ENCODE data around the gene PKD2.
A peak's percentile ranks its signal among the peaks of the same experiment; 100 is the strongest.
"Not testable (repeated sequence)": the region's sequence is repeated elsewhere in the genome, so short reads cannot be mapped to it uniquely, and the experiment has no call there.

Gene PKD2

DNA sequence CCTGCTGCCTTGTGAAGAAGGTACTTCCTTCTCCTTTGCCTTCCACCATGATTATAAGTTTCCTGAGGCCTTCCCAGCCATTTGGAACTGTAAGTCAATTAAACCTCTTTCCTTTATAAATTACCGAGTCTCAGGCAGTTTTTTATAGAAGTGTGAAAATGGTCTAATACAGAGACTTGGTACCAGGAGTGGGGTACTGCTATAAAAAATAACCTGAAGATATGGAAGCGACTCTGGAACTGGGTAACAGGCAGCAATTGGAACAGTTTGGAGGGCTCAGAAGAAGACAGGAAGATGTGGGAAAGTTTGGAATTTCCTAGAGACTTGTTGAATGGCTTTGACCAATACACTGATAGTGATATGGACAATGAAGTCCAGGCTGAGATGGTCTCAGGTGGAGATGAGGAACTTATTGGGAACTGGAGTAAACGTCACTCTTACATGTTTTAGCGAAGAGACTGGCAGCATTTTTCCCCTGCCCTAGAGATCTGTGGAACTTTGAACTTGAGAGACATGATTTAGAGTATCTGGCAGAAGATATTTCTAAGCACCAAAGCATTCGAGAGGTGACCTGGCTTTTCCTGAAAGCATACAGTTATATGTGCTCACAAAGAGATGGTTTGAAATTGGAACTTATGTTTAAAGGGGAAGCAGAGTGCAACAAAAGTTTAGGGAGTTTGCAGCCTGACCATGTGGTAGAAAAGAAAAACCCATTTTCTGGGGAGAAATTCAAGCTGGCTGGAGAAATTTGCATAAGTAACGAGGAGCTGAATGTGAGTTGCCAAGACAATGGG is 18.6 kb downstream of the PKD2 start:
- not testable (repeated sequence) for FAIRE-seq; DNase-seq (ENCODE audit: low spot score)

- FAIRE-seq (peak; percentile 75), DNase-seq (ENCODE audit: low spot score) (peak; percentile 28)
Measured at GRCh38 chr4:88027611-88028608, 20.5 kb downstream of the PKD2 start.

GRCh38 chr4:88028946-88029345 is 21.5 kb downstream of the PKD2 start:
- FAIRE-seq (no peak), DNase-seq (ENCODE audit: low spot score) (no peak)

GRCh38 chr4:88029556-88029955 is 22.1 kb downstream of the PKD2 start:
- DNase-seq (ENCODE audit: low spot score) (no peak), FAIRE-seq (no peak)

DNA sequence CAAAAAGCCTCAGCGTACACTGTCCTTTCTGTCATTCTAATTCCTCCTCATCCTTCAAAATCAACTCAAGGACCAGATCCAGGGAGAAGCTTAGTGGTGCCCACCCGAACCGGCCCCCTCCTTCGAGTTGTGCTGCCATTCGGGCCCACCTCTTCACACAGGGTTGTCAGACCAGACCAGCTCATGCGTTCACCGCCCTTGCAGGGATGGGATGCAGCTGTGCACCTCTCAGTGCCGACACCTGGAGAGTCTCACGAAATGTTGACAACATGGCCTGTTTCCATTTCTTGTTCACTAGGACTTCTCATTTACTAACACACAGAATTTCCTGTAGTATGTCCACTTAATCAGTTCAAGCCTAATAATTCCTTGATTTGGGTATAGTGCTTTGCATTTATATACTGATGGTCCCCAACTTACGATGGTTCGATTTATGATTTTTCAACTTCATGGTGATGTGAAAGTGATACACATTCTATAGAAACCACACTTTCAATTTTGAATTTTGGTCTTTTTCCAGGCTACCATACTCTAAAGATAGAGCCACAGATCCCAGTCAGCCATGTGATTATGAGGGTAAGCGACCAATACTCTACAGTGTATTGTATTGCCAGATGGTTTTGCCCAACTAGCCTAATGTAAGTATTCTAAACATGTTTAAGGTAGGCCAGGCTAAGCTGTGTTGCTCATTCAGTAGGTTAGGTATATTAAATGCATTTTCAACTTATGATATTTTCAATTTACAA is 23.3 kb downstream of the PKD2 start:
- FAIRE-seq: no peak
- no peak for DNase-seq (ENCODE audit: low spot score)

DNA sequence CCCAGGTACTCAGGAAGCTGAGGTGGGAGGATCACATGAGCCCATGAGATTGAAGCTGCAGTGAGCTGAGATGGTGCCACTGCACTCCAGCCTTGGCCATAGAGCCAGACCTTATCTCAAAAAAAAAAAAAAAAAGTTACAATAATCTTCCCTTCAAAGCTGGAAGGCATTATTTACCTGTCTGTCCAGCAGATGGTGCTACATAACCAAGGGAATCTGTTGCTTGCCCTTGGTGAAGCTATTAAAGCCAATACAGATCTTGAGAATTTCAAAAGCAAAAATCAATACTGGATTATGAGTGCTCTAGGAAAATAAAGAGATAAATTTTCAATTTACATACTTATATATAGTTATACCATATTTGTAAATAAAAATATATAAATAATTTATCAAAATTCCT is 25.9 kb downstream of the PKD2 start:
- FAIRE-seq (peak; percentile 77), DNase-seq (ENCODE audit: low spot score) (peak; percentile 29)

- DNase-seq (ENCODE audit: low spot score): no peak
- FAIRE-seq: no peak
Measured at GRCh38 chr4:88035292-88035691, 27.9 kb downstream of the PKD2 start.

GRCh38 chr4:88037447-88037846 is 30.0 kb downstream of the PKD2 start:
- FAIRE-seq (no peak), DNase-seq (ENCODE audit: low spot score) (no peak)

- FAIRE-seq (no peak), DNase-seq (ENCODE audit: low spot score) (no peak)
Measured at GRCh38 chr4:88037936-88038335, 30.5 kb downstream of the PKD2 start.

DNA sequence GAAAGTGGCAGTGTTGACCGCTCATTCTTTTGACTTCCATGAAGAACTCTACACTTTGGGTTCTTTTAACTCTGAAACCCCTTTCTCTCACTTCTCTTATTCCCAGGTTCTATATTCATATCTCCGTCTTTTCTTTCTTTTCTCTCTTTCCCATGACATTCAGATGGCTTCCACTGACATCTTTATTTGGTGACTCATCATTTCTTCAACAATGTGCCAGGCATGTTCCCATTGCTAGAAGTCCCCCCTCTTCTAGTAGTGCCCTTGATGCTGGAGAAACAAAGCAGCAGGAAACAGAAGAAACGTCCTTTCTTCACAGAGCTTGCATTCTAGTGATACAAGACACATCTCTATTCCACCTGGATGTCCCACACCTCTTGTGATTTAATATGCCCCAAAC is 33.3 kb downstream of the PKD2 start:
- DNase-seq (ENCODE audit: low spot score) (no peak), FAIRE-seq (no peak)

GRCh38 chr4:88041626-88042025 is 34.2 kb downstream of the PKD2 start:
- DNase-seq (ENCODE audit: low spot score): no peak
- FAIRE-seq: no peak

GRCh38 chr4:88043001-88043400 is 35.6 kb downstream of the PKD2 start:
- FAIRE-seq (no peak), DNase-seq (ENCODE audit: low spot score) (no peak)

DNA sequence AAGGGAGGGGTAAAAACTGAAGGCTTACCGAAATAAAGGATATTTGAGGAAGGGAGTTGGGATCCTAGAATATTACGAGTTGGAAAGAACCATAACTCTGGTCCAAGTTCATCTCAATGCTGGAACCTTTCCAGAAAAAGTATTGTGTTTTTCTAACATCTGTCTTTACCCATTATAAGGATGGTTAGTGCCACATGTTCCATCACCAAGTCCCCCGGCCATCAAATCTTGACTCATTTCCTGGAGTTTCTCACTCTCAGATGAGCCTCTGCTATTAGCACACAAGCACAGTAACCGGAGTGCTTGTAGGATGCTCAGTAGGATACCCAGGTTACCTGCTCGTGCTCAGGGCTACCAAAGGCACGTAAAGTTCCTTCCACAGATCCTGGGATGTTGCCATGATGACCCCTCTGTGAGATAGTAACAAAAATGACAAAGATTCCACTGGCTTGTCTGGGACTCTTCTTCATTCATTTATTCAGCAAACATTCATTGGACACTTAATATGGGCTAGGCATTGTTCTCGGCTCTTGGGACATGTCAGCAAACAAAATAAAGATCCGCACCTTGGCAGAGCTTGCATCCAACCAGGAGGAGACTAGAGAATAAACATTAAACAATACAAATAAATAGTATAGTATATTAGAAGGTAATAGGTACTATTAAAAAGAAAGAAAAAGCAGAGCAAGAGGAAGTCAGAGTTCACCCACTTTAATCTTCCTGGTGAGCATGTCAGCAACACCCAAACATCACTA is 36.3 kb downstream of the PKD2 start:
- FAIRE-seq (no peak), DNase-seq (ENCODE audit: low spot score) (no peak)

- DNase-seq (ENCODE audit: low spot score) (no peak), FAIRE-seq (no peak)
Measured at GRCh38 chr4:88045021-88045420, 37.6 kb downstream of the PKD2 start.

- peak; percentile 57 for FAIRE-seq
- peak; percentile 57 for DNase-seq (ENCODE audit: low spot score)
Measured at GRCh38 chr4:88054229-88054628, 46.8 kb downstream of the PKD2 start.

- DNase-seq (ENCODE audit: low spot score) (peak; percentile 35), FAIRE-seq (no peak)
Measured at GRCh38 chr4:88054901-88055300, 47.5 kb downstream of the PKD2 start.

DNA sequence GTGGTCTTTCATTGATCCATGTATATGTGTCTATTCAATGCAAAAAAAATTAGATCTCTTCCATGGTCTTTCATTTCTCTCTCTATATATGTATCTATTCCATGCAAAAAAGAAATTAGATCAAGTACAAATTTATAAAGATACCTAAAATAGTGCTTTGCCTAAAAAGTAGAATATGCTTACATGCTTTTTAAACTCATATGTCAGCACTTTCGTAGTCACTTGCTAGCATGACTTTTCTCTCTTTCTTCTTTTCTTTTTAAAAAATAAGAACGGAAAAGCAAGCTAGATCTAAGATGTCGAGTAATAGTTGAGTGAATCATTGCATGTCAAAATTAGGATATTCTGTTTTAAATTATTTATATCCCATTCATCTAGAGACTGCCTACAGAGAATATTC is 50.9 kb downstream of the PKD2 start:
- DNase-seq (ENCODE audit: low spot score): no peak
- FAIRE-seq: no peak

DNA sequence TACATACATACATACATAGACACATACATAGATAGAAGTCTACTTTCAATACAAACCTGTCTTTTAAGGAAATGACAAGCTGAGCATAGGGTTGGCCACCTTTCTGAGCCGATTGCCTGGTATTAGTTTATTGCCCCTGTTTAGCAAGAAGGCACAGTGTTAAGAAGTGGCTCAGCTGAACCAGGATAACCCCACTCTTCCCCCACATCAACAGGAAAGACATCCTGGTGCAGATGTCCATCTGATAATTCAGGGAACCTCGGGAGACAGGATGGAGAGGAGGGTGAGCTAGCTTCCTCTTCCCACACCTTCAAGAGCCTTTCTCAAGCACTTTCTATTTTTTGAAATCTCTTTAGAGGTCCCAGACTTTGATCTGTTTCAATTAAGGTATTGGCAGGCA is 52.3 kb downstream of the PKD2 start:
- no peak for DNase-seq (ENCODE audit: low spot score)
- no peak for FAIRE-seq

GRCh38 chr4:88060431-88060830 is 53.0 kb downstream of the PKD2 start:
- no peak for DNase-seq (ENCODE audit: low spot score)
- FAIRE-seq: no peak

GRCh38 chr4:88062311-88062710 is 54.9 kb downstream of the PKD2 start:
- FAIRE-seq: no peak

DNA sequence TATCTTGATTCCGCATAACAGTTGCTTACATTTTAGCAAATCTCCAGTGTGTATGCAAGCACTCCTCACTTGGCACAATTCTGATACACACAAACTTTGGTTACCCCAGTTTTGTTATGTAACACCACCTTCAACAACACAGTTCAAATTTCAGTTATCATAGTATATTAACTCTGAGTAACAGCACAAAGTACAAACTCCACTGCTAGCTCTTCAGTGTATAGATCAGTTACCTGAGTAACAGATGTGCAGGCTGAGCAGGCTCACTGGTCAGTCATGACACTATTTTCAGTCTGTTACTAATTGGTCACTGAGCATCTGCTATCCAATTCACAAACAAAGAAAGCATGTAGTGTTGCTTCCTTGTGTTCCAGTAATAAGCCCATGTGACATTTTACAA is 55.4 kb downstream of the PKD2 start:
- FAIRE-seq (no peak), DNase-seq (ENCODE audit: low spot score) (no peak)

More at GRCh38 chr4:88062311-88062710, 54.9 kb downstream of the PKD2 start:
- DNase-seq (ENCODE audit: low spot score): no peak
